Testis (tissue), 2 donors: Measurements from ENCODE around the gene NME7.

ENCODE experiments used
- CTCF ChIP-seq, 3 experiments: fragments of 450-650 bp in 2 of 3; fragments of 200-600 bp in 1 of 3; sonication (generic) in 1 of 3; IDR thresholded peaks; one replicate each; pipeline ENCODE4 v1.5.1; 2016 to 2019; ENCODE audit warnings: antibody characterized with exemption in 3 of 3, mild to moderate bottlenecking in 2 of 3, moderate library complexity in 1 of 3
- POLR2A ChIP-seq: fragments of 450-650 bp; IDR thresholded peaks from one replicate; pipeline ENCODE4 v1.6.1; 2017; ENCODE audit warnings: antibody characterized with exemption, mild to moderate bottlenecking, moderate library complexity

- no peak for TF ChIP-seq CTCF (IDR thresholded peaks at IDR 0.05)
- no peak for TF ChIP-seq POLR2A
Measured at GRCh38 chr1:169288011-169288414, 79.6 kb downstream of the NME7 start.
